Central memory CD8-positive, alpha-beta T cell (primary cell): Measurements from ENCODE around the gene NFATC1.
A peak's percentile ranks its signal among the peaks of the same experiment; 100 is the strongest.

Experiments used
- ATAC-seq: fragments of 150-1000 bp; cut with Tn5 transposase; replicated peaks from 2 replicates; pipeline ENCODE4 v1.10.0; 2022; ENCODE audit warnings: mild to moderate bottlenecking, moderate FRiP score, moderate number of reproducible peaks; ENCODE audit not compliant: poor library complexity, severe bottlenecking; ENCODE audit errors: extremely low read depth
- DNase-seq, 2 donors: peaks; one replicate each; pipeline ENCODE4 v3.0.0; 2021; ENCODE audit warnings: low spot score in 2 of 2
- H3K27ac Mint-ChIP-seq: one replicate; pipeline ENCODE4 v1.8.0; 2022; ENCODE audit warnings: low read depth, mild to moderate bottlenecking, moderate library complexity, mixed read lengths
- H3K27me3 Mint-ChIP-seq: one replicate; pipeline ENCODE4 v1.8.0; 2022; ENCODE audit warnings: mixed read lengths
- H3K36me3 Mint-ChIP-seq: one replicate; pipeline ENCODE4 v1.8.0; 2022; ENCODE audit warnings: mild to moderate bottlenecking, moderate library complexity, mixed read lengths; ENCODE audit not compliant: insufficient read depth
- H3K4me1 Mint-ChIP-seq: one replicate; pipeline ENCODE4 v1.8.0; 2022; ENCODE audit warnings: mixed read lengths
- H3K4me3 Mint-ChIP-seq: one replicate; pipeline ENCODE4 v1.8.0; 2022; ENCODE audit warnings: mild to moderate bottlenecking, moderate library complexity, mixed read lengths
- H3K9me3 Mint-ChIP-seq: one replicate; pipeline ENCODE4 v1.8.0; 2022; ENCODE audit warnings: mixed read lengths

The NFATC1 gene

GRCh38 chr18:79459946-79460480 lies 64.3 kb downstream of the NFATC1 start:
- Mint-ChIP-seq H3K9me3 (no peaks in the 10 kb centered on the region), H3K27ac (peak overlapping the region; percentile 44), H3K36me3 (peaks cover 21% of the 10 kb centered on the region), H3K4me3 (no peak overlapping the region), H3K4me1 (no peaks in the 10 kb centered on the region), H3K27me3 (no peaks in the 10 kb centered on the region)
- no peak for DNase-seq
- no peak for ATAC-seq

GRCh38 chr18:79460481-79461300 lies 65.0 kb downstream of the NFATC1 start:
- DNase-seq (no peak), ATAC-seq (no peak)
- no peaks in the 10 kb centered on the region for H3K4me1 Mint-ChIP-seq
- no peaks in the 10 kb centered on the region for H3K27me3 Mint-ChIP-seq
- H3K36me3 Mint-ChIP-seq = peaks cover 22% of the 10 kb centered on the region
- no peak overlapping the region for H3K27ac Mint-ChIP-seq
- H3K9me3 Mint-ChIP-seq = no peaks in the 10 kb centered on the region
- no peak overlapping the region for H3K4me3 Mint-ChIP-seq

- Mint-ChIP-seq H3K4me3 (no peak overlapping the region), H3K27ac (no peak overlapping the region), H3K9me3 (no peaks in the 10 kb centered on the region), H3K4me1 (no peaks in the 10 kb centered on the region), H3K27me3 (no peaks in the 10 kb centered on the region), H3K36me3 (peaks cover 22% of the 10 kb centered on the region)
- ATAC-seq (no peak), DNase-seq (no peak)
Observed at GRCh38 chr18:79461627-79462026, 65.9 kb downstream of the NFATC1 start.

GRCh38 chr18:79463424-79463960 lies 67.8 kb downstream of the NFATC1 start:
- DNase-seq (no peak), ATAC-seq (no peak)
- no peaks in the 10 kb centered on the region for H3K4me1 Mint-ChIP-seq
- peak overlapping the region; percentile 62 for H3K27ac Mint-ChIP-seq
- peaks cover 18% of the 10 kb centered on the region for H3K36me3 Mint-ChIP-seq
- H3K4me3 Mint-ChIP-seq = no peak overlapping the region
- H3K9me3 Mint-ChIP-seq = no peaks in the 10 kb centered on the region
- no peaks in the 10 kb centered on the region for H3K27me3 Mint-ChIP-seq

GRCh38 chr18:79465392-79465991 lies 69.8 kb downstream of the NFATC1 start:
- no peak for ATAC-seq

GRCh38 chr18:79466591-79466990 lies 70.9 kb downstream of the NFATC1 start:
- no peaks in the 10 kb centered on the region for H3K4me1 Mint-ChIP-seq
- ATAC-seq (no peak), DNase-seq (no peak)
- no peaks in the 10 kb centered on the region for H3K27me3 Mint-ChIP-seq
- peaks cover 18% of the 10 kb centered on the region for H3K36me3 Mint-ChIP-seq
- no peak overlapping the region for H3K27ac Mint-ChIP-seq
- no peaks in the 10 kb centered on the region for H3K9me3 Mint-ChIP-seq
- no peak overlapping the region for H3K4me3 Mint-ChIP-seq

More at GRCh38 chr18:79465392-79465991, 69.8 kb downstream of the NFATC1 start:
- no peaks in the 10 kb centered on the region for H3K27me3 Mint-ChIP-seq
- no peaks in the 10 kb centered on the region for H3K4me1 Mint-ChIP-seq
- H3K9me3 Mint-ChIP-seq = no peaks in the 10 kb centered on the region
- no peak for DNase-seq
- H3K36me3 Mint-ChIP-seq = peaks cover 14% of the 10 kb centered on the region
- H3K27ac Mint-ChIP-seq = no peak overlapping the region
- no peak overlapping the region for H3K4me3 Mint-ChIP-seq

- no peak overlapping the region for H3K4me3 Mint-ChIP-seq
- H3K27me3 Mint-ChIP-seq = no peaks in the 10 kb centered on the region
- DNase-seq (no peak), ATAC-seq (no peak)
- H3K27ac Mint-ChIP-seq = no peak overlapping the region
- H3K36me3 Mint-ChIP-seq = peaks cover 15% of the 10 kb centered on the region
- no peaks in the 10 kb centered on the region for H3K4me1 Mint-ChIP-seq
- H3K9me3 Mint-ChIP-seq = no peaks in the 10 kb centered on the region
Observed at GRCh38 chr18:79467126-79467525, 71.4 kb downstream of the NFATC1 start.

- no peaks in the 10 kb centered on the region for H3K27me3 Mint-ChIP-seq
- H3K4me1 Mint-ChIP-seq = no peaks in the 10 kb centered on the region
- H3K9me3 Mint-ChIP-seq = no peaks in the 10 kb centered on the region
- H3K27ac Mint-ChIP-seq = no peak overlapping the region
- DNase-seq (no peak), ATAC-seq (no peak)
- no peak overlapping the region for H3K4me3 Mint-ChIP-seq
- peaks cover 19% of the 10 kb centered on the region for H3K36me3 Mint-ChIP-seq
Observed at GRCh38 chr18:79468119-79468789, 72.5 kb downstream of the NFATC1 start.

- no peak overlapping the region for H3K4me3 Mint-ChIP-seq
- H3K27me3 Mint-ChIP-seq = no peaks in the 10 kb centered on the region
- peaks cover 15% of the 10 kb centered on the region for H3K36me3 Mint-ChIP-seq
- DNase-seq (no peak), ATAC-seq (no peak)
- H3K9me3 Mint-ChIP-seq = no peaks in the 10 kb centered on the region
- H3K27ac Mint-ChIP-seq = peak overlapping the region; percentile 35
- no peaks in the 10 kb centered on the region for H3K4me1 Mint-ChIP-seq
Observed at GRCh38 chr18:79469309-79469708, 73.6 kb downstream of the NFATC1 start.

- no peaks in the 10 kb centered on the region for H3K9me3 Mint-ChIP-seq
- DNase-seq (no peak), ATAC-seq (no peak)
- no peaks in the 10 kb centered on the region for H3K4me1 Mint-ChIP-seq
- peak overlapping the region; percentile 35 for H3K27ac Mint-ChIP-seq
- H3K4me3 Mint-ChIP-seq = no peak overlapping the region
- no peaks in the 10 kb centered on the region for H3K27me3 Mint-ChIP-seq
- H3K36me3 Mint-ChIP-seq = peaks cover 15% of the 10 kb centered on the region
Observed at GRCh38 chr18:79469751-79470505, 74.2 kb downstream of the NFATC1 start.

GRCh38 chr18:79470547-79470946 lies 74.8 kb downstream of the NFATC1 start:
- Mint-ChIP-seq H3K27ac (no peak overlapping the region), H3K36me3 (peaks cover 16% of the 10 kb centered on the region), H3K27me3 (no peaks in the 10 kb centered on the region), H3K4me3 (no peak overlapping the region), H3K9me3 (no peaks in the 10 kb centered on the region), H3K4me1 (no peaks in the 10 kb centered on the region)
- ATAC-seq (no peak), DNase-seq (no peak)

GRCh38 chr18:79471046-79471445 lies 75.3 kb downstream of the NFATC1 start:
- H3K9me3 Mint-ChIP-seq = no peaks in the 10 kb centered on the region
- no peaks in the 10 kb centered on the region for H3K27me3 Mint-ChIP-seq
- no peaks in the 10 kb centered on the region for H3K4me1 Mint-ChIP-seq
- H3K4me3 Mint-ChIP-seq = no peak overlapping the region
- peaks cover 18% of the 10 kb centered on the region for H3K36me3 Mint-ChIP-seq
- no peak overlapping the region for H3K27ac Mint-ChIP-seq
- ATAC-seq = no peak
- DNase-seq = no peak
